ENCODE results near the gene TSHZ3.

GRCh38 chr19:31354799-31355664 is 5.8 kb upstream of the TSHZ3 start:
- TF ChIP-seq POLR2A (IDR thresholded peaks at IDR 0.05) (no peak), CTCF (IDR thresholded peaks at IDR 0.05) (no peak)

All from esophagus squamous epithelium (tissue), 4 donors.